Caco-2 (cell line): Measurements from ENCODE around the gene PSMD13. TPM values are rescaled to one million over a fixed set of nuclear protein-coding genes. Genes with fewer than 3 reads are reported as not detected.

Source experiments
- BruUV-seq: library from RNA; stranded (reverse); fragments of 400-500 nt; replicated peaks from 2 replicates; lab custom pipeline; 2021; lab: Mats Ljungman, UMichigan
- CTCF ChIA-PET: fragments of 300-600 bp; sonication (Branson Sonifier 250); formaldehyde crosslinking; loops from one replicate; lab custom pipeline; 2022; ENCODE audit warnings: antibody characterized with exemption; lab: Charles Lee
- POLR2A ChIA-PET: fragments of 300-600 bp; sonication (Branson Sonifier 250); formaldehyde crosslinking; loops from one replicate; lab custom pipeline; 2022; ENCODE audit warnings: antibody characterized with exemption; lab: Charles Lee
- DNase-seq, 2 experiments: peaks; one replicate each; pipeline versions ENCODE4 v3.0.0 to v3.0.0-alpha.2; 2020 to 2022
- H3K27me3 ChIP-seq: replicated peaks from 2 replicates; pipeline ENCODE4 v1.6.0; 2011; ENCODE audit warnings: low read length; ENCODE audit not compliant: control insufficient read depth, insufficient read depth
- H3K36me3 ChIP-seq: 2 replicates; pipeline ENCODE4 v1.5.1; 2011; ENCODE audit warnings: low read length; ENCODE audit not compliant: control insufficient read depth, insufficient read depth
- H3K4me1 ChIP-seq: fragments of 250-450 bp; sonication (Bioruptor Pico); 2 replicates; pipeline ENCODE4 v1.5.1; 2020; ENCODE audit warnings: mild to moderate bottlenecking
- H3K4me3 ChIP-seq: 2 replicates; pipeline ENCODE4 v1.5.1; 2011; ENCODE audit warnings: low read depth, mild to moderate bottlenecking, control low read depth, low read length
- H3K9me3 ChIP-seq: fragments of 250-450 bp; sonication (Bioruptor Pico); 2 replicates; pipeline ENCODE4 v1.5.1; 2020; ENCODE audit warnings: mild to moderate bottlenecking, moderate library complexity
- H3K27ac Mint-ChIP-seq: one replicate; pipeline ENCODE4 v1.8.0; 2022; ENCODE audit warnings: mixed read lengths; ENCODE audit not compliant: unreplicated experiment
- H3K27me3 Mint-ChIP-seq: one replicate; pipeline ENCODE4 v1.8.0; 2022; ENCODE audit warnings: mixed read lengths; ENCODE audit not compliant: insufficient read depth, unreplicated experiment
- H3K36me3 Mint-ChIP-seq: one replicate; pipeline ENCODE4 v1.8.0; 2022; ENCODE audit warnings: mild to moderate bottlenecking, mixed read lengths; ENCODE audit not compliant: insufficient read depth, unreplicated experiment
- H3K4me1 Mint-ChIP-seq: one replicate; pipeline ENCODE4 v1.8.0; 2022; ENCODE audit warnings: low read depth, mixed read lengths; ENCODE audit not compliant: unreplicated experiment
- H3K4me3 Mint-ChIP-seq: one replicate; pipeline ENCODE4 v1.8.0; 2022; ENCODE audit warnings: mild to moderate bottlenecking, moderate library complexity, mixed read lengths; ENCODE audit not compliant: unreplicated experiment
- H3K9me3 Mint-ChIP-seq: one replicate; pipeline ENCODE4 v1.8.0; 2022; ENCODE audit warnings: mixed read lengths; ENCODE audit not compliant: unreplicated experiment
- intact Hi-C: fragments of 100-400 bp; cut with micrococcal nuclease; formaldehyde crosslinking; loops from one replicate; pipeline ENCODE4 v1.10.0; 2022; ENCODE audit not compliant: unreplicated experiment
- total RNA-seq: library from RNA; stranded (reverse); gene quantifications from 2 replicates; pipeline ENCODE4 v1.2.3, GENCODE V29; 2022
- TF ChIP-seq, protein P1 (sequence below), 2 experiments: fragments of 200-600 bp in 1 of 2; IDR thresholded peaks; 1 replicate in 1 of 2; 2 replicates in 1 of 2; pipeline versions ENCODE4 v1.5.1 to v1.8.0; 2011 to 2022; ENCODE audit warnings: antibody characterized with exemption in 1 of 2, control low read depth in 1 of 2, inconsistent platforms in 1 of 2, low read depth in 1 of 2, low read length in 1 of 2, mild to moderate bottlenecking in 1 of 2, moderate library complexity in 1 of 2; ENCODE audit not compliant: insufficient read depth in 1 of 2, severe bottlenecking in 1 of 2, unreplicated experiment in 1 of 2

The PSMD13 gene
- total RNA-seq, 1 experiment from 2014 or later: 172 TPM

GRCh38 chr11:224424-224823 is 12.4 kb upstream of the PSMD13 start:
- ChIA-PET POLR2A (no interaction called here), CTCF (no interaction called here)
- TF ChIP-seq, protein P1, sequence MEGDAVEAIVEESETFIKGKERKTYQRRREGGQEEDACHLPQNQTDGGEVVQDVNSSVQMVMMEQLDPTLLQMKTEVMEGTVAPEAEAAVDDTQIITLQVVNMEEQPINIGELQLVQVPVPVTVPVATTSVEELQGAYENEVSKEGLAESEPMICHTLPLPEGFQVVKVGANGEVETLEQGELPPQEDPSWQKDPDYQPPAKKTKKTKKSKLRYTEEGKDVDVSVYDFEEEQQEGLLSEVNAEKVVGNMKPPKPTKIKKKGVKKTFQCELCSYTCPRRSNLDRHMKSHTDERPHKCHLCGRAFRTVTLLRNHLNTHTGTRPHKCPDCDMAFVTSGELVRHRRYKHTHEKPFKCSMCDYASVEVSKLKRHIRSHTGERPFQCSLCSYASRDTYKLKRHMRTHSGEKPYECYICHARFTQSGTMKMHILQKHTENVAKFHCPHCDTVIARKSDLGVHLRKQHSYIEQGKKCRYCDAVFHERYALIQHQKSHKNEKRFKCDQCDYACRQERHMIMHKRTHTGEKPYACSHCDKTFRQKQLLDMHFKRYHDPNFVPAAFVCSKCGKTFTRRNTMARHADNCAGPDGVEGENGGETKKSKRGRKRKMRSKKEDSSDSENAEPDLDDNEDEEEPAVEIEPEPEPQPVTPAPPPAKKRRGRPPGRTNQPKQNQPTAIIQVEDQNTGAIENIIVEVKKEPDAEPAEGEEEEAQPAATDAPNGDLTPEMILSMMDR (IDR thresholded peaks at IDR 0.05; ENCODE audit: insufficient read depth in 1 of 2, low read depth in 1 of 2, low read length in 1 of 2, severe bottlenecking in 1 of 2, unreplicated experiment in 1 of 2): no peak
- DNase-seq: no peak
- Mint-ChIP-seq H3K36me3 (peaks cover 6% of the 10 kb centered on the region), H3K27ac (no peak overlapping the region), H3K9me3 (no peaks in the 10 kb centered on the region), H3K4me1 (no peaks in the 10 kb centered on the region), H3K27me3 (no peaks in the 10 kb centered on the region), H3K4me3 (no peak overlapping the region)
- Histone ChIP-seq H3K36me3 (no peaks in the 10 kb centered on the region), H3K9me3 (no peaks in the 10 kb centered on the region), H3K4me1 (no peaks in the 10 kb centered on the region), H3K4me3 (no peak overlapping the region), H3K27me3 (no peaks in the 10 kb centered on the region)
- no TSS peak for BruUV-seq
- intact Hi-C loops: no loop called here

DNA sequence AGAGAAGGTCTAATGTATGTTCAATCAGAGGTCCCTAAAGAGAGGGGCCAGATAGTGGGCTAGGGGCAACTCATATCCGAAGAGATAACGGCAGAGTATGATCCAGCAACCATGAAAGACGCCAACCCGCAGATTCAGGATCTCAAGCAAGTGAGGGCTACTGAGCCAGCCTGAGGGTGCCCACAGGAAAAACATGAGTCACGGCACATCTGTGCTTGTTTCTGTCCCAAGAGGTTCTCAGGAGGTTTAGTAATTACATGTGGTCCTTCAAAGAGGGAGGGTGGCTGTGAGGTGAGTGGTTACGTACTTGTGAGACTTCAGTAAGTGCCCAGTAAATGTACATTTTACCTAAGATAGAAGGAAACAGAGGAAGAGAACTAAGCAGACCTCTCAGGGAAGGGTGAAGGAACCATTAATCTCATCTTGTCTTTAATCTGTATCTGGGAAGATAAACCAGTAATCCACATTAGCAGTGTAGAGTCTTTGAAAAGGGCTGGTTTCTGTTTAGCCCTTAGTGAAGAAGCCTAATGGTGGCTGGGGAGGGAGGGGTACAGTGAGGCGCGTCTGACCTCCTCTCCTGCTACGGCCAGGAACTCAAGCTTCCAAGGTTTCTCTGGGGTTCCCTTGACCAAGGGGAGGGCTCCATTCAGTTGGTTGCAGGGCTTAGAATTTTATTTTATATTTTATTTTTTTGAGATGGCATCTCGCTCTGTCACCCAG is 10.9 kb upstream of the PSMD13 start:
- CTCF ChIA-PET: no interaction called here
- intact Hi-C loops: no loop called here
- no peaks in the 10 kb centered on the region for H3K4me1 ChIP-seq
- Mint-ChIP-seq H3K27ac (no peak overlapping the region), H3K4me1 (no peaks in the 10 kb centered on the region), H3K4me3 (no peak overlapping the region), H3K27me3 (no peaks in the 10 kb centered on the region), H3K9me3 (no peaks in the 10 kb centered on the region), H3K36me3 (peaks cover 6% of the 10 kb centered on the region)
- H3K36me3 ChIP-seq: no peaks in the 10 kb centered on the region
- H3K4me3 ChIP-seq: no peak overlapping the region
- TF ChIP-seq, protein P1 (IDR thresholded peaks at IDR 0.05; ENCODE audit: insufficient read depth in 1 of 2, low read depth in 1 of 2, low read length in 1 of 2, severe bottlenecking in 1 of 2, unreplicated experiment in 1 of 2): no peak
- no peaks in the 10 kb centered on the region for H3K9me3 ChIP-seq
- DNase-seq: no peak
- BruUV-seq: no TSS peak
- POLR2A ChIA-PET: no interaction called here
- H3K27me3 ChIP-seq: no peaks in the 10 kb centered on the region

DNA sequence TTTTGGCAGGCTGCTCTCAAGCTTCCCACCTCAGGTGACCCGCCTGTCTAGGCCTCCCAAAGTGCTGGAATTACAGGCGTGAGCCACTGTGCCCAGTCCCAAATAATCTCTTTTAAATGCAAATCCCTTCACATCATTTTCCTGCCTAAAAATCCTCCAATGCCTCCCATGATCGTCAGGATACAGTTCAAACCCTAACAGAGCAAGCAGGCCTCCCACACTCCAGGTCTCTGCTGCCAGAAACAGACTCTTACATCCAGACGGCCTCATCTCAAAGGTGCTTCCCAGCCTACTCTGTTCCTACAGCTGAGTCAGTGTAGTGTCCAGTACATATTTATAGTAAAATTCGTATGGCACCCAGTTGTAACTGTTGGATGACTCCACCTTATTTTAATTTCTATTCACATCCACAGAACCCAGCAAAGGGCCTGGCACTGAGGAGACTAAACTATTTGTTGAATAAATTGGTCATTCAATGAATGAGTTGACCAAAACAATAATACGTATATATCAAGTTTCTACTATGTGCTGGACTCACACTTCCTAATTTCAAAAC is 8.9 kb upstream of the PSMD13 start:
- Histone ChIP-seq H3K36me3 (no peaks in the 10 kb centered on the region), H3K4me1 (no peaks in the 10 kb centered on the region), H3K27me3 (no peaks in the 10 kb centered on the region), H3K9me3 (no peaks in the 10 kb centered on the region), H3K4me3 (no peak overlapping the region)
- no peak overlapping the region for H3K4me3 Mint-ChIP-seq
- intact Hi-C loops: no loop called here
- no peaks in the 10 kb centered on the region for H3K4me1 Mint-ChIP-seq
- no TSS peak for BruUV-seq
- H3K27me3 Mint-ChIP-seq: no peaks in the 10 kb centered on the region
- no peak for DNase-seq
- H3K9me3 Mint-ChIP-seq: no peaks in the 10 kb centered on the region
- ChIA-PET POLR2A (no interaction called here), CTCF (no interaction called here)
- TF ChIP-seq, protein P1 (IDR thresholded peaks at IDR 0.05; ENCODE audit: insufficient read depth in 1 of 2, low read depth in 1 of 2, low read length in 1 of 2, severe bottlenecking in 1 of 2, unreplicated experiment in 1 of 2): no peak
- H3K27ac Mint-ChIP-seq: no peak overlapping the region
- H3K36me3 Mint-ChIP-seq: peaks cover under 1% of the 10 kb centered on the region
